ENCODE data around the gene RASSF3.

RASSF3 gene

GRCh38 chr12:64739778-64740177, 129.5 kb downstream of the RASSF3 start:
- H4K12ac ChIP-seq (ENCODE audit: low read depth, low read length), result no peak overlapping the region
- no CpG with 5 or more reads among the region's 2 CpGs for WGBS (ENCODE audit: extremely low coverage, insufficient coverage, insufficient read length)

DNA sequence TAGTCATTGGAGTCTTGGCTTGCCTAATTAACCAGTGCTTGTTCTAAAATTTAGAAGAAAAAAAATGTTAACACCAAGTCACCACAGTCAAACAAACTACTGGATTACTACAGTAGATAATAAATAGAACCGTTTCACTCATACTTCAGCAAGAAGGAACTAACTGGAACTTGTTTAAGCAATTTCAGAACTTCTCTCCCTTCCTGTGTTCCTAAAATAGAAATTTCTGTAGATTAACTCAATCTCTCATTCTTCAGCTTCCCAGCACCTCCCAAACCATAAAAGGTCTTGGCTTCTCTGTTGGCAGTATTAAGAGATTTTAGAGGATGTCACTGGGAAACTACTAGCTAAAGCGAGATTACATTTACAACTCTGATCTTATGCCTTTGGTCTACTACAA, 130.4 kb downstream of the RASSF3 start:
- Histone ChIP-seq H4K91ac (ENCODE audit: low read depth, low read length) (no peak overlapping the region), H3K27me3 (ENCODE audit: insufficient read depth, low read length) (no peaks in the 10 kb centered on the region), H3K9ac (ENCODE audit: low read length) (no peak overlapping the region), H3K27ac (ENCODE audit: low read depth, low read length) (no peak overlapping the region), H3K79me1 (ENCODE audit: low read length) (peaks cover 2% of the 10 kb centered on the region), H2BK12ac (ENCODE audit: low read length) (no peak overlapping the region), H3K36me3 (ENCODE audit: control insufficient read depth in 1 of 2, insufficient read depth in 2 of 2, low read length in 2 of 2) (peaks cover 15 to 26% of the 10 kb centered on the region in 2 experiments), H3K9me3 (ENCODE audit: insufficient read depth, low read depth, low read length) (no peaks in the 10 kb centered on the region), H2BK120ac (ENCODE audit: insufficient read depth, low read length, poor library complexity) (no peak overlapping the region), H3K14ac (ENCODE audit: low read length) (no peak overlapping the region), H3K4ac (ENCODE audit: low read depth, low read length) (no peak overlapping the region), H3K4me1 (ENCODE audit: control insufficient read depth in 1 of 2, insufficient read depth in 2 of 2, low read length in 2 of 2) (peaks cover 0 to 6% of the 10 kb centered on the region in 2 experiments), H3K4me3 (ENCODE audit: low read depth, low read length) (no peak overlapping the region), H3K79me2 (ENCODE audit: control insufficient read depth, insufficient read depth, low read length, poor library complexity) (no peaks in the 10 kb centered on the region), H2AFZ (ENCODE audit: insufficient read depth, low read length, poor library complexity) (no peak overlapping the region), H4K12ac (ENCODE audit: low read depth, low read length) (no peak overlapping the region), H3K4me2 (ENCODE audit: low read length) (no peak overlapping the region), H4K8ac (ENCODE audit: low read depth, low read length) (no peak overlapping the region), H3K23ac (ENCODE audit: low read length) (no peak overlapping the region), H3K18ac (ENCODE audit: low read length) (no peak overlapping the region), H2BK5ac (ENCODE audit: low read depth, low read length, poor library complexity) (no peak overlapping the region), H2AK5ac (ENCODE audit: low read length) (no peak overlapping the region)
- WGBS (ENCODE audit: extremely low coverage, insufficient coverage, insufficient read length), result no CpG with 5 or more reads among the region's 2 CpGs
- no peak for DNase-seq

More at GRCh38 chr12:64739778-64740177, 129.5 kb downstream of the RASSF3 start:
- H3K14ac ChIP-seq (ENCODE audit: low read length), result no peak overlapping the region
- H4K8ac ChIP-seq (ENCODE audit: low read depth, low read length), result no peak overlapping the region
- peaks cover 12 to 26% of the 10 kb centered on the region in 2 experiments for H3K36me3 ChIP-seq (ENCODE audit: control insufficient read depth in 1 of 2, insufficient read depth in 2 of 2, low read length in 2 of 2)
- no peak overlapping the region for H2AK5ac ChIP-seq (ENCODE audit: low read length)
- no peaks in the 10 kb centered on the region for H3K27me3 ChIP-seq (ENCODE audit: insufficient read depth, low read length)
- no peak overlapping the region for H2BK12ac ChIP-seq (ENCODE audit: low read length)
- H3K4ac ChIP-seq (ENCODE audit: low read depth, low read length), result no peak overlapping the region
- H3K18ac ChIP-seq (ENCODE audit: low read length), result no peak overlapping the region
- no peak overlapping the region for H3K27ac ChIP-seq (ENCODE audit: low read depth, low read length)
- H3K79me2 ChIP-seq (ENCODE audit: control insufficient read depth, insufficient read depth, low read length, poor library complexity), result no peaks in the 10 kb centered on the region
- H3K79me1 ChIP-seq (ENCODE audit: low read length), result no peaks in the 10 kb centered on the region
- DNase-seq, result no peak
- no peak overlapping the region for H2BK5ac ChIP-seq (ENCODE audit: low read depth, low read length, poor library complexity)
- peaks cover 0 to 6% of the 10 kb centered on the region in 2 experiments for H3K4me1 ChIP-seq (ENCODE audit: control insufficient read depth in 1 of 2, insufficient read depth in 2 of 2, low read length in 2 of 2)
- H3K23ac ChIP-seq (ENCODE audit: low read length), result no peak overlapping the region
- no peak overlapping the region for H2BK120ac ChIP-seq (ENCODE audit: insufficient read depth, low read length, poor library complexity)
- H3K4me2 ChIP-seq (ENCODE audit: low read length), result no peak overlapping the region
- H3K4me3 ChIP-seq (ENCODE audit: low read depth, low read length), result no peak overlapping the region
- no peak overlapping the region for H4K91ac ChIP-seq (ENCODE audit: low read depth, low read length)
- H3K9ac ChIP-seq (ENCODE audit: low read length), result no peak overlapping the region
- H2AFZ ChIP-seq (ENCODE audit: insufficient read depth, low read length, poor library complexity), result no peak overlapping the region
- H3K9me3 ChIP-seq (ENCODE audit: insufficient read depth, low read depth, low read length), result no peaks in the 10 kb centered on the region

GRCh38 chr12:64742416-64742815, 132.1 kb downstream of the RASSF3 start:
- no peak overlapping the region for H4K12ac ChIP-seq (ENCODE audit: low read depth, low read length)
- no peak overlapping the region for H2BK12ac ChIP-seq (ENCODE audit: low read length)
- H3K4me1 ChIP-seq (ENCODE audit: control insufficient read depth in 1 of 2, insufficient read depth in 2 of 2, low read length in 2 of 2), result peaks cover 0 to 6% of the 10 kb centered on the region in 2 experiments
- no peak overlapping the region for H3K9ac ChIP-seq (ENCODE audit: low read length)
- H3K4me2 ChIP-seq (ENCODE audit: low read length), result no peak overlapping the region
- no peak overlapping the region for H4K91ac ChIP-seq (ENCODE audit: low read depth, low read length)
- H3K79me2 ChIP-seq (ENCODE audit: control insufficient read depth, insufficient read depth, low read length, poor library complexity), result no peaks in the 10 kb centered on the region
- DNase-seq, result no peak
- H2AK5ac ChIP-seq (ENCODE audit: low read length), result no peak overlapping the region
- H2AFZ ChIP-seq (ENCODE audit: insufficient read depth, low read length, poor library complexity), result no peak overlapping the region
- peaks cover 11 to 19% of the 10 kb centered on the region in 2 experiments for H3K36me3 ChIP-seq (ENCODE audit: control insufficient read depth in 1 of 2, insufficient read depth in 2 of 2, low read length in 2 of 2)
- H2BK120ac ChIP-seq (ENCODE audit: insufficient read depth, low read length, poor library complexity), result no peak overlapping the region
- no CpG with 5 or more reads among the region's 3 CpGs for WGBS (ENCODE audit: extremely low coverage, insufficient coverage, insufficient read length)
- no peak overlapping the region for H3K18ac ChIP-seq (ENCODE audit: low read length)
- H3K27ac ChIP-seq (ENCODE audit: low read depth, low read length), result no peak overlapping the region
- no peak overlapping the region for H4K8ac ChIP-seq (ENCODE audit: low read depth, low read length)
- no peak overlapping the region for H2BK5ac ChIP-seq (ENCODE audit: low read depth, low read length, poor library complexity)
- H3K4ac ChIP-seq (ENCODE audit: low read depth, low read length), result no peak overlapping the region
- H3K9me3 ChIP-seq (ENCODE audit: insufficient read depth, low read depth, low read length), result no peaks in the 10 kb centered on the region
- no peak overlapping the region for H3K4me3 ChIP-seq (ENCODE audit: low read depth, low read length)
- H3K27me3 ChIP-seq (ENCODE audit: insufficient read depth, low read length), result no peaks in the 10 kb centered on the region
- H3K79me1 ChIP-seq (ENCODE audit: low read length), result peaks cover 2% of the 10 kb centered on the region
- H3K14ac ChIP-seq (ENCODE audit: low read length), result no peak overlapping the region
- no peak overlapping the region for H3K23ac ChIP-seq (ENCODE audit: low read length)

- H3K4me2 ChIP-seq (ENCODE audit: low read length), result no peak overlapping the region
- no peak overlapping the region for H4K8ac ChIP-seq (ENCODE audit: low read depth, low read length)
- H2AFZ ChIP-seq (ENCODE audit: insufficient read depth, low read length, poor library complexity), result no peak overlapping the region
- no peak overlapping the region for H3K27ac ChIP-seq (ENCODE audit: low read depth, low read length)
- no peak overlapping the region for H2AK5ac ChIP-seq (ENCODE audit: low read length)
- no peaks in the 10 kb centered on the region for H3K27me3 ChIP-seq (ENCODE audit: insufficient read depth, low read length)
- WGBS (ENCODE audit: extremely low coverage, insufficient coverage, insufficient read length), result no CpG with 5 or more reads among the region's 3 CpGs
- H3K4me3 ChIP-seq (ENCODE audit: low read depth, low read length), result no peak overlapping the region
- H4K12ac ChIP-seq (ENCODE audit: low read depth, low read length), result no peak overlapping the region
- H3K4me1 ChIP-seq (ENCODE audit: control insufficient read depth in 1 of 2, insufficient read depth in 2 of 2, low read length in 2 of 2), result peaks cover 0 to 6% of the 10 kb centered on the region in 2 experiments
- no peak for DNase-seq
- H3K79me1 ChIP-seq (ENCODE audit: low read length), result peaks cover 2% of the 10 kb centered on the region
- no peak overlapping the region for H3K23ac ChIP-seq (ENCODE audit: low read length)
- no peak overlapping the region for H3K18ac ChIP-seq (ENCODE audit: low read length)
- H2BK12ac ChIP-seq (ENCODE audit: low read length), result no peak overlapping the region
- H3K14ac ChIP-seq (ENCODE audit: low read length), result no peak overlapping the region
- no peaks in the 10 kb centered on the region for H3K9me3 ChIP-seq (ENCODE audit: insufficient read depth, low read depth, low read length)
- H3K36me3 ChIP-seq (ENCODE audit: control insufficient read depth in 1 of 2, insufficient read depth in 2 of 2, low read length in 2 of 2), result peaks cover 13 to 16% of the 10 kb centered on the region in 2 experiments
- H2BK120ac ChIP-seq (ENCODE audit: insufficient read depth, low read length, poor library complexity), result no peak overlapping the region
- no peak overlapping the region for H3K9ac ChIP-seq (ENCODE audit: low read length)
- no peak overlapping the region for H4K91ac ChIP-seq (ENCODE audit: low read depth, low read length)
- no peaks in the 10 kb centered on the region for H3K79me2 ChIP-seq (ENCODE audit: control insufficient read depth, insufficient read depth, low read length, poor library complexity)
- H3K4ac ChIP-seq (ENCODE audit: low read depth, low read length), result no peak overlapping the region
- H2BK5ac ChIP-seq (ENCODE audit: low read depth, low read length, poor library complexity), result no peak overlapping the region
Observed at GRCh38 chr12:64743206-64743605, 132.9 kb downstream of the RASSF3 start.
